ENCODE results near the gene SAT2.

- TF ChIP-seq CTCF (CRISPR knock-in tag; IDR thresholded peaks at IDR 0.05), result no peak
- TF ChIP-seq SAFB2 (CRISPR knock-in tag; IDR thresholded peaks at IDR 0.05; ENCODE audit: borderline replicate concordance, low read depth), result no peak
- no peak for TF ChIP-seq RELA (CRISPR knock-in tag; IDR thresholded peaks at IDR 0.05)
- no peak for TF ChIP-seq ELF4 (CRISPR knock-in tag; IDR thresholded peaks at IDR 0.05; ENCODE audit: borderline replicate concordance)
- TF ChIP-seq, protein P1, sequence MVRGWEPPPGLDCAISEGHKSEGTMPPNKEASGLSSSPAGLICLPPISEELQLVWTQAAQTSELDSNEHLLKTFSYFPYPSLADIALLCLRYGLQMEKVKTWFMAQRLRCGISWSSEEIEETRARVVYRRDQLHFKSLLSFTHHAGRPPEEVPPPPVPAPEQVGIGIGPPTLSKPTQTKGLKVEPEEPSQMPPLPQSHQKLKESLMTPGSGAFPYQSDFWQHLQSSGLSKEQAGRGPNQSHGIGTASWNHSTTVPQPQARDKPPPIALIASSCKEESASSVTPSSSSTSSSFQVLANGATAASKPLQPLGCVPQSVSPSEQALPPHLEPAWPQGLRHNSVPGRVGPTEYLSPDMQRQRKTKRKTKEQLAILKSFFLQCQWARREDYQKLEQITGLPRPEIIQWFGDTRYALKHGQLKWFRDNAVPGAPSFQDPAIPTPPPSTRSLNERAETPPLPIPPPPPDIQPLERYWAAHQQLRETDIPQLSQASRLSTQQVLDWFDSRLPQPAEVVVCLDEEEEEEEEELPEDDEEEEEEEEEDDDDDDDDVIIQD (CRISPR knock-in tag; IDR thresholded peaks at IDR 0.05; ENCODE audit: low read depth), result no peak
- no peak for TF ChIP-seq ZNF546 (CRISPR knock-in tag; conservative IDR thresholded peaks at IDR 0.05)
- no peak for TF ChIP-seq ZNF335 (CRISPR knock-in tag; IDR thresholded peaks at IDR 0.05)
- no peak for TF ChIP-seq SMC3 (IDR thresholded peaks at IDR 0.05; ENCODE audit: low read length)
- no peak for TF ChIP-seq ZNF709 (CRISPR knock-in tag; IDR thresholded peaks at IDR 0.05)
- no peak for TF ChIP-seq POLR2A (IDR thresholded peaks at IDR 0.05; ENCODE audit: insufficient read depth in 1 of 2, low read depth in 2 of 2, low read length in 2 of 2)
- no peak for TF ChIP-seq ZFP36L2 (CRISPR knock-in tag; IDR thresholded peaks at IDR 0.05)
- TF ChIP-seq ZSCAN12 (CRISPR knock-in tag; IDR thresholded peaks at IDR 0.05), result no peak
These were observed 18.8 kb upstream of the SAT2 start for GRCh38 chr17:7646457-7646856.

All from HepG2 (cell line).